A673 (cell line): ENCODE measurements around the gene MDFI.

Experiments
- CTCF ChIP-seq: fragments of 300-800, 200-600 bp; sonication (generic); conservative IDR thresholded peaks from 2 replicates; pipeline ENCODE4 v1.5.1; 2017; ENCODE audit warnings: low read depth, mild to moderate bottlenecking, antibody characterized with exemption, low read length, moderate library complexity, mixed read lengths
- EZH2 ChIP-seq: fragments of 200-600 bp; sonication (generic); IDR thresholded peaks from 2 replicates; pipeline ENCODE4 v1.6.1; 2017; ENCODE audit warnings: borderline replicate concordance, low read depth, mild to moderate bottlenecking, mixed read lengths, antibody characterized with exemption, low read length; ENCODE audit not compliant: poor library complexity, severe bottlenecking

- no peak for TF ChIP-seq CTCF
- TF ChIP-seq EZH2, result no peak
Observed at GRCh38 chr6:41675176-41675775, 37.0 kb downstream of the MDFI start.
